HG03159 (cell line): ENCODE measurements around the gene FBXO22.

Experiments used
- ATAC-seq: cut with Tn5 transposase; IDR thresholded peaks from one replicate; pipeline ENCODE4 v1.9.1; 2021; ENCODE audit warnings: mild to moderate bottlenecking, moderate library complexity; ENCODE audit not compliant: unreplicated experiment

Gene FBXO22

DNA sequence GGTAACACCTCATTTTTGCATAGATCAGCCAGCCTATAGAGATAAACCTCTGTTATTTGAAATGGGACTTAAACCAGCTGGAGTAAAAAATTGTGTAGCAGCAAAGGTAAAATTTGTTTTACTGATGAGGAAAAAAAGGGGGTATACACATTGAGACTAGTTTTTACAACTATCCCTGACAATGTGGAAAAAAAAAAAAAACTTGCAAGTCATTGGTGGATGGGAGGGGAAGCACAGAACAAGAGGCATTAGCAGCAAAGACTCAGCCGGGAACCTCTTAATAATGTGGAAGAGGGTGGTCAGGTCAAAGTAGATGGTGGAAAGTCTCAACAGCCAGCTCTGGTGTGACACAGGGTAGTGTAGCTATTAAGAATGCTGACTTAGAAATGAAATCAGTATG is 14.5 kb downstream of the FBXO22 start:
- no peak for ATAC-seq

GRCh38 chr15:75920079-75920478 is 16.4 kb downstream of the FBXO22 start:
- no peak for ATAC-seq

- no peak for ATAC-seq
Observed at GRCh38 chr15:75921732-75922703, 18.3 kb downstream of the FBXO22 start.

DNA sequence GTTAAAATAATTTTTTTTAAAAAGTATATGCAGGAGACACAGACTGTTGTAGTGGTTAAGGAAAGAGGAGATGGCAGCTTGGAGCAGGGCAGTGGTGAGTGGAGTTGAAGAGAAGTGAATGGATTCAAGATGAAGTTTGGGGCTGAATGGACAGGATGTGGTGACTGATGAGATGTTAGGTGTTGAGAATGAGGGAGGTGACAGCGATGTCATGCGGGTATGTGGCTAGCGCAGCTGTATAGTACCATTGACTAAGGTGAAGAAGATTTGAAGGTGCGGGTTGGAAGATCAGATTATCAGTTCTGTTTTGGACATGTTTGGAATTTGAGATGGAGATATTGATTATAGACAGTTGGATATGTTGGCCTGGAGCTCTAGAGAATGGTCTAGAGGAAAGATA is 20.1 kb downstream of the FBXO22 start:
- no peak for ATAC-seq

DNA sequence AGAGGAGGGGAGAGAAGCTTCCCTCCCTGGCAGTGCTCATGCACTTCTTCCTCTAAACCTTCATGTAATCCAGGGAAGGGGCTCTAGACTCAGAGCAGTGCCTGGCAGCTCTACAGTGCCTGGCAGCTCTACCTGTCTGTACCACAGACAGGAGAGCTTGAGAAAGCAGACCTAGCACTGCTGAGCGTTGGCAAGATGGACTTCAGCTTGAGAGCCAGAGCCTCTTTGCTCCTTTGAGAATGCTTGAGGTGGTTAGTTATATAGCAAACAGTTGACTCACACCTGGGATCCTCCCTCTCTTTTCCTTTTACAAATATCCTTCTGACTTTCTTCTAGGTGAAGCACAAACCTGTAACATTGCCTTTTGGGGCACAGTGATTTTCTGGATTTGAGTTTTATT is 20.9 kb downstream of the FBXO22 start:
- no peak for ATAC-seq

DNA sequence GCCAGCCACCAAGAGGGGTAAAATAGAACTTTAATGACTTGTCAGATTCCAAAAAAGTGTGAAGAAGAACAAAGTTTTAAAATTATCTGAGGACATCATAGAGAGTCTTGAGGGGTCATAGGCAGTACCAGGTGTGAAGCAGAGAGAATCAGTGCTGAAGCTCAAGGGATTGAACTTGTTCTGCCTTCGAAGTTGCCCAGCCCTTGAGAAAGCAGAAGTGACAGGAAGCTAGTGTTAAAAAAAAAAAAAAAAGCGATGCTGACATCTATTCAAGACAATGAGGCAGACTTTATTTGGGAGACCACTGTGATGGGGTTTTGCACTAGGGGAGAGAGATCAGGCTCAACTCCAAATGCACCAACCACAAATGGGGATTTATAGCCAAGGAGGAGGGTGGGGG is 21.8 kb downstream of the FBXO22 start:
- ATAC-seq: no peak

DNA sequence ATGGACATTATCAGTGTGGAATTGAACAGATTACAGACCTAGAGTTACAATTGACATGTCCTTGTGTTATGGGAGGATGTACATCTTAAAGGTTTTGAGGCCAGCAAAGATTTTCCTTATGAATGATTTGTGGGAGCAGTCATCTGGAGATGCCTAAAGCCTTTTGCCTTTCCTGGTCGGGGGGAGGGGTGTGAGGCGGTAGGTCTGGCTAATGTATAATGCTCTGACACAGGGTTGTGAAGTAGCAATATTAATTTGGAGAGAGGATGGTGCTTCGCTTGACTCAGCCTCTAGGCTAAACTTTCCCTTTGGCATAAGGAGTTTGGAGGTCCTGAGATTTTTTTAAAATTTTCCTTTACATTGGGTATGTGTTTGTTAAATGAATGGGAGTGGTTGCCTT is 23.3 kb downstream of the FBXO22 start:
- ATAC-seq: no peak

DNA sequence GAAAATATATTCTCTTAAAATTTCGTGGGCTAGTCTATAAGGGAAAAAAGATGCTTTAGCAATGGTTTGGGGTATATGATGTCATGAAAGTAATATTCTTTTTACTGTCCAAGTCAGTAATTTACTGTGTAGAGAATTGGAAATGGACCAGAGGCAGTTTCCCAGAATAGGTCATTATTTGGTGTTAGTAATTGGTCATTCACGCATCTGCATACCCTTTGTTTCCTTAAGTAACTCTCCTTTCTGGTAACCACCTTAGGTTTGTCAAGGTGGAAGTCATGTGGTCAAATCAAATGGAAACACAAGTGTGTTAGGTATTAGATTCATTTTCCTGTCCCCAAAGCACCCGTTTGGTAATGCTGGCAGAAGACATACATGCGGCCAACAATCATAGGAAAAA is 23.9 kb downstream of the FBXO22 start:
- ATAC-seq: no peak

DNA sequence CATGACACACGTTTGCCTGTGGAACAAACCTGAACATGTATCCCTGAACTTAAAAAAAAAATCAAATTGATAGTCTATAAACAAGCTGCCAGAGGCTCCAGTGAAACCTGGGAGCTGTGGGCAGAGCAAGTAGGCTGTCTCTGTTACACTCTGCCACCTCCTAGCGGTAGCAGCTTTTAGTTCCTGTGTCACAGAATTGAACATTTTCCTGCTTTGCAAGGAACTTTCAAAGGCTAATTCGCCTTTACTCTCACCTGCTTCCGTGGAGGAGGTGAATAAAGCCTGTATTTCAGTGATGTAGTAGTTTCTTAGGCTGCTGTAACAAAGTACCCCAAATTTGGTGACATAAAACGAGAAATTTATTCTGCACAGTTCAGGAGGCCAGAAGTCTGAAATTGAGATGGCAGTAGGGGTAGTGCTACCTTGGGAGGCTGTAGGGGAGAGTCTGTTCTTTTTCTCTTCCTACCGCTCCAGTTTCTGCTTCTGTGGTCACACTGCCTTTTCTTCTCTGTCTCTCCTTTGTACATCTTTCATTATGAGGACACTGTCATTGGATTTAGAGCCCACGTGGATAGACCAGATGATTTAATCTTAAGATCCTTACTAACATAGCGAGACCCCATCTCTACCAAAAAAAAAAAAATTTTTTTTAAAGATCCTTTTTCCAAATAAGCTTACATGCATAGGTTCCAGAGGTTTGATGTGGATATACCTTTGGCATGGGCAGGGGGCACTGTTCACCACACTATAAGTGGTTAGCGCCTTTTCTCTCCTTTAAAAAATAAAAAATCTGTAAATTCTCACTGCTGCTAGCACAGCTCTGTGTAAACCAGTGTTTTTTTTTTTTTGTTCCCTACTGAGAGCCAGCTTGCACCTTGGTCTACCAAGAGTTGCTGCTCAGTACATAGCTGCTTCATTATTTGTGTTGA is 25.3 kb downstream of the FBXO22 start:
- ATAC-seq: no peak

GRCh38 chr15:75929799-75930565 is 26.3 kb downstream of the FBXO22 start:
- ATAC-seq: no peak

GRCh38 chr15:75930866-75931265 is 27.2 kb downstream of the FBXO22 start:
- no peak for ATAC-seq

DNA sequence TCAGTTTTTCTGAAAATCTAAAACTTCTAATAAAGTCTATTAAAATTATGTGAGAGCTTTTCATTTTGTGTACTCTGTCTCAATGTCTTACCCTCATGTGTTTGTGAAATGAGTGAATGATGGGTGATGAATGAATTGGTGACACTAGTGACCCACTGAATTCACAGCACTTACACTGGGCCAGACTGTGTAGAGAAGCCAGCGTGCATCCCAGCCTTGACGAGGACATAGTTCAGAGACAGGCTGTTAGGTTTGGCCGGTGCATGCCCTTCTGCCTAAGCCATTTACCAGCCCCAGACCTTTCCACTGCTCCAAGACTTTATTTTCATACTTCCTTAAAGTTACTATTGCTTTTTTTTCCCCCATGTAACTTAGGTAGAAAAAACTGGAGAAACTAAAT is 38.8 kb downstream of the FBXO22 start:
- ATAC-seq: no peak

- no peak for ATAC-seq
Observed at GRCh38 chr15:75943246-75943645, 39.6 kb downstream of the FBXO22 start.

DNA sequence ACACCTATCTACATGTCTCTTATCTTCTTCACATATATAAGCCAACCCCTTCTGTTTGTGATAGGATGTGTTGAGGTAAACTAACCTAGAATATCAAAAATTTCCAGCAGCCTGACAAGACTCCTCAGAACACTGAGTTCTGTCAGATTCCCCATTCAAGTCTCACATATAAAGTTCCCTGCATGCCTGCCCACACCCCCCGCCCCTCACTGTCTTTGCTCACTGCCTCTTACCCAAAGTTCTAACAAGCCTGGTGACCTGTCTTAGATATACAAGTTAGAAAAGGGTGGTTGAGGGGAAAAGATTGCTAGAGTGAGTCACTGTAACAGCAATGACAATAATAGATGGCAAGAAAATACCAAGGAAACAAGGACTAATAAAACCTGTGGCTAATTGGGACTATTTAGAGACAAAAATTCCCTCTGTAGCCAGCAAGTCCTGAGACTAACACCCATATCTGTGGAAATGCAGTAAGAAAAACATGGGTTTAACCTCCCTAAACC is 40.1 kb downstream of the FBXO22 start:
- ATAC-seq: no peak

DNA sequence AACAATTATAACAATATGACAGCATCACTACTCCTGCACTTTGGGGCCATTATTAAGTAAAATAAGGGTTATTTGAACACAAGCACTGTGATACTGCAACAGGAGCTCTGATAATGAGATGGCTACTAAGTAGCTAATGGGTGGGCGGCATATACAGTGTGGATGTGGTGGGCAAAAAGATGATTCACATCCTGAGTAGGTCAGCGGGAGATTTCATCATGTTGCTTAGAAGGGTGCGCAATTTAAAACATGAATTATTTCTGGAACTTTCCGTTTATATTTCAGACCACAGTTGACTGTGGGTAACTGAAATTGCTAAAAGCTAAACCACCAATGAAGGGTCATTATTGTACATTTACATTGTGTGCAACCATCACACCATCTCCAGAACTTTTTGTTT is 42.3 kb downstream of the FBXO22 start:
- ATAC-seq: no peak

GRCh38 chr15:75947092-75947491 is 43.4 kb downstream of the FBXO22 start:
- no peak for ATAC-seq

- ATAC-seq: no peak
Observed at GRCh38 chr15:75948761-75949296, 45.2 kb downstream of the FBXO22 start.

DNA sequence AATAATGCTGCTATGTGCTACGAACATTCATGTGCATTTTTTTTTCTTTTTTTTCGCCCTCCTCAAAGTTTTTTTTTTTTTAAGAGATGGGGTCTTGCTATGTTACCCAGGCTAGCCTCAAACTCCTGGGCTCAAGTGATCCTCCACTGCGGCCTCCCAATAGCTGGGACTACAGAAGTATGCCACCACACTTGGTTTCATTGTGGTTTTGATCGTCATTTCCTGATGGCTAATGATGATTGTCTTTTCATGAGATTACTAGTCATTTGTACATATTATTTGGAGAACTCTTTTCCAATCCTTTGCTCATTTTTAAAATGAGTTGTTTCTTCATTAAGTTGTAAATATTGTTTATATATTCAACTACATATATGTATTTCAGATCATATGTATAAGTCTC is 48.8 kb downstream of the FBXO22 start:
- ATAC-seq: no peak

- ATAC-seq: no peak
Observed at GRCh38 chr15:75955720-75956119, 52.0 kb downstream of the FBXO22 start.

DNA sequence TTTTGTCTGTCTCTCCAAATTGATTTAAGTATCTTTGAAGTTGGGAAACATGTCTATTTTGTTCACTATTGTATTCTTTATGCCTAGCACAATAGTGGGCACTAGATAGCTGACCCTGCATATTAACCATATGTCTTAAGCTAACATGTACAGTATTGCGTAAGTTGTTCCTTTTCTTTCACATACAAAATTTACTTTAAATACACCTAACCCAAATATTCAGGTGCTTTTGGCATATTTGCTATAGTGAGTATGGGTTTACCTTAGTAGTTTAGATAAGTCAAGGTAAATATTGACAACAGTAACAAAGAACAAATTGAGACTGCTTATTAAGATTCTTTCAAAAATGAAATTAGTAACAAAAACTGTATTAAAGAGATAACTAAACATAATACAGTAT is 57.7 kb downstream of the FBXO22 start:
- ATAC-seq: no peak

DNA sequence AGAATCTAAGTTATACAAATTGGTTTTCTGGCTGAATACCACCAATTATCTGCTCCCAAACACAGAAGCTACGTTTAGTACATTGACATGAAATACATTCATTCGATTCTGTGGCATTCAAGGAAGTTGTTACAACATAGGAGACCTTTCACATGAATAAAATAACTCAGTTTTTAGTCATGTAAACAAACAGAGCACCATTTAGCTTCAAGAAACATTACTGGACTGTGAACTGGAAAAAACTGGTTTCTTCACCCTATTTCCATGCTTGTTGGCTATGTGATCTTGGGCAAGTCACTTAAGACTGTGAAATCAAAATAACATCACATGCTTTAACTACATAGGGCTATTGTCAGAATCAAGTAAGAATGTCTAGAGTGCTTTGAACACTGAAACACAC is 62.4 kb downstream of the FBXO22 start:
- ATAC-seq: no peak
